T-helper 2 cell (primary cell): ENCODE measurements around the gene YKT6.
A peak's percentile ranks its signal among the peaks of the same experiment; 100 is the strongest.

Source experiments
- DNase-seq, 5 experiments: peaks; one replicate each; pipeline versions ENCODE4 v3.0.0 to v3.0.0-alpha.2; 2012 to 2022

Gene YKT6

DNA sequence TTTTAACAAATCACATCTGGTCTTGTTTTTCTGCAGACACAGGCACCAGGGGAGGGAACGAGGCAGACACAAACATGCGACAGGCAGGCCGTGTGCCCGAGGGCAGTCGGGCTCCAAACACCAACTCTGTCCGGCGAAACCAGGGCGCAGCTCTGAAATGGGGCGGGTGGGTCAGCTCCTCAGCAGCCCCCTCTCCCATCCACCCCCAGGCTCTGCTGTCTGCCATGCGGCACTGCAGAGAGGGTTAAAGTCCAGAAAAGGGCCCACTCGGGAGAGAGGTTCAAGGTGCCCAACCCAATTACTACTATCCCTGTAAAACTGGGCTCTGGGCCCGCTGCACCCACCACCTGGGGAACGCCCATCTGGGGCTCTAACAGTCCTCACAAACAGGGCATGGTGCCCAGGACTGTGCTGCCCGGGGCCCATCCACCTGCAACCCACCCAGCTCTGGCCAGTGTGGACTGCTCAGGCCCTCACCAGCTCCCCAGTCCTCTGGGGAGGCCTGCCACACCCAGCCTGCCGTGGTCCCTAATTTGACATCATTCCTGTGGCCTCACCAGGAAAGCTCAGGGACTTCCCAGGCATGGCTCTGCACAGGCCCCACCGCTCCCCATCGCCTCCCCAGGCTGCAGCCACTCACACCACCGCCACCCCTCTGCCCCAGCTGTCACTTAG is 18.7 kb downstream of the YKT6 start:
- DNase-seq, result no peak

DNA sequence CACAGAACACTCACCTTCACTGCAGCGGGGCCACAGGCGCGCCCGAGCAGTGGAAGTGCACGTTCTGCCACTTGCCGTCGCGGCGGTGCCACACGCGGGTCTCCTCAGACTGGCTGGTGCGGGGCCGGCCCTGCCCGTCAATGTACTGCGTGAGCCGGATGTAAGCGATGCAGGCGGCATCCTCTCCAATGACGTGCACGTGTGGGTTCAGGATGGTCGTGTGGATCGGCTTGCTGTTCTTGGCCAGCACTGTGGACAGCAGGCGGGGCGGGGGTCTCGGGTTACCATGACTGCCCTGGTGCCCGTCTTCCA is 19.2 kb downstream of the YKT6 start:
- peak in 1 of 5 experiments; percentile 3 for DNase-seq

DNA sequence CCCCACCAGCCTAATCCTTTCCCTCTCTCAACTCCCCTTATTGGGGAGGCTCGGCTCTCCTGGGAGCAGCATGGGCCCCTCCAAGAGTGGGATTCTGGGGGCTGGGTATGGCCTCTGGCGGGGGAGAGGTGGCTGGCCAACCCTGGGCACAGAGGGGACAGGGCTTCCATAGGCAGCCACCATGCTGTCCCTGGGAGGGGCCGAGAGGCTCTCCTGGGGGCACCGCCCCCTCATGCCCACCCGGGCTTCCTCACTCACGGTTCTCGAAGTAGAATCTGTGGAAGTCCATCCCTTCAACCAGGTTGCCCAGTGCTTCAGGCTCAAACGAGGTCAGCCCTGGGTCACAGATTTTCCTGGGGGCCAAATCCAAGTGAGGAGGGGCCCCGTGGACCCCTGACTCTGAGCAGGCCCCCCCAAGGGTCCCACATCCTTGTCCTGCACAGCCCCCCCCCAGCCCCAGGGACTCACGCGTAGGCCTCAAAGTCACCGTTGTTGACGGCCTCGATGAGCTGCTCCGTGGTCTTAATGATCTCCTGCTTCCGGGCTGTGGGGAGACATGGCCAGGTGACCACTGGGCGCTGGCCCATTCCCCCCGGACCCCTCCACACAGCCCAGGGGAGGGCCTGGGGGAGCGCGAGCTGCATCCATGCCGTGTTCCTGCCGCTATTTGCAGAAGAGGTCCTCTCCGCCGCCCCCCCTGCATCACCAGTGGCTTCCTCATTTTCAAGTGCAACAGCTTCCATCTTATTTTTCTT is 19.8 kb downstream of the YKT6 start:
- no peak for DNase-seq

DNA sequence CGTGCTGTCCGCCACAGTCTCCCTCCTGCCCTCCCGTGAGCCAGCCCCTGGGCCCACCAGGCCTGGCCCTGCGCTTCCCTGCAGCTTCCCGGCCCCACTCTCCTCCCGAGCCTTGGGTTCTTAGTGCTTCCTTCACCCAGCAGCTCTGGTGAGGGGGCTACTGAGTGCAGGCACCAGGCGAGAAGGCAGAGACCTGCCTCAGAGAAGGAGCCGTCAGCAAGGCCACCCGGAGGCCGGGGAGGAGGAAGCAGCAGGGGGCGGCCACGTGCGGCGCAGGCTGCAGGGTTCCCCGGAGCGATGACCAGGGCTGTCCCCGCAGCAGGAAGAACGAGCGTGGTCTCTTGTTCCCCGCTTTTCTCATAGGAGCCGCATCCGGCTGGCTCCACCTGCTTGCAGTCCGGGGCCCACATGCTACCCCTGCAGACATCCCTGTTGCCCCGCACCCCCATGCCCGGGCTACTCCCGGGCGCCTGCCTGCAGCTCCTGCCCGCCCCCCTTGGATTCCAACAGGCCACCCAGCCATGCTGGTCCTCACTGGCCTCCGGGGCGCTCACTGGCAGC is 20.5 kb downstream of the YKT6 start:
- DNase-seq, result no peak

DNA sequence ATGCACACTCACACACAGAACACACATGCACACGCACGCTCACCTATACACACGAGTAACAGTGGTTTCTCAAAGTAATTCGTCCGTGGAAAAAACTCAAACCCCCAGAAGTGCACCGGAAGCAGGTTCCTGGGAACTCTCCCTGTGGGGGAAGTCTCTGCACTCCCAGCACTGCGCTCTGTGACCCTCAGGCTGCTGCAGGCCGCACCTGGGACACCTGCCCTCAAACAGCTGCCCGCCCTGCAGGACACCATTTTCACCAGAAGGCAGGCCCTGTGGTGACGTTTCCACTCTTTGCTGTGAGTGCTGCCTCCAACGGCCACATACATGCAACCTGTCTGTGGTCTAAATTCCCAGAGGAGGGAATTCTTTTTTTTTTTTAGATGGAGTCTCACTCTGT is 21.3 kb downstream of the YKT6 start:
- no peak for DNase-seq

DNA sequence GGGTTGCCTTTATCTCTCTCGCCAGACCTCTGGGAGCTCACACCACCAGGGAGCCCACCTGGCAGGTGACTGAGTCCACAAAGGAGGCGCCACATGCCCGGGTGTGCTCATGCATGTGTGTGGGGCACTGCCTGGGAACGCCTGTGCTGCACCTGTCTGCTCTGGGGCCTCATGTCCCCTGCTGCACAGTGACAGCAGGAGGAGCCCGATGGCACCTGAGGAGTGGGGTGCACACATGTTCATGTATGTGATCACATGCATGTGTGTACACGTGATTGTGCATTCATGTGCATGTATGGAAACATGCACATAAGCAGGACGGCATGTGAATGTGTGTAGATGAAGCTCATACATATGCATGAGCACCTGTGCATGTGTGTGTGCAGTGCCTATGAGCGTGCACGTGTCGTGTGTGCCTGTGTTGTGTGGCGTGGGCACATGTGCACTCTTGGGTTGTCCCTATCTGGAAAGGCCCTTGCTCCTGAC is 22.0 kb downstream of the YKT6 start:
- DNase-seq, result no peak

DNA sequence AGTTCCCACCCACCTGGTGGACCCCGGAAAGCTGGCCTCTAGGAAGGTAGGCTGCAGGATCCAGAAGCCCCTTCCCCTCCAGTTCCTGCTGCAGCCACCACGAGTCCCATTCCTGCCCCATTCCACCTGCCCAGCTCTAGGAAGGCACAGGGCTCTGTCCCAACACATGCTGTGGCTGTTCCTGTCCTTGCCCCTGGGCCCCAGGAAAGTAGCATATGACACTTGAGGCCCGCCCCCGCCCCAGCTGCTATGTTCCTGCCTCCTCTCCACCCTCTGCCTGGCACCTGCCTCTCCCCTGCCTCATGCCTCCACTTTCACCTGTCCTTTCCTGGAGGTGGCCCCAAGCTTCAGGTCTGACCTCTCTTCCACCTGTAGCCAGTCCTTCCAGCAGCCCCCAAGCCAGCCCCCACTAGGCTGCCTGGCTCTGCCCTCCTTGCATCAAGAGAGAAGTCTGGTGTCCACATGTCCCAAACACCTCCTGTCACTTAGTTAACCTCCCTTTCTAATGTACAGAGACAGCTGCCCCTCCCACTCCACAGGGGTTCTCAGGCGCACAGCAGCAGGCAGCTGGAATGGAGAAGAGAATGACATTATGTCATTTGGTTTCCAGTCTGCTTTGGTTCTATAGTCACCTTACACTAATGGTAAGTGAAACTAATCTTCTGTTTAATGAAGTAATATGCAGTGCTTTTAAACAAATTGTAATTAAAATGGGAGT is 22.7 kb downstream of the YKT6 start:
- DNase-seq, result no peak

DNA sequence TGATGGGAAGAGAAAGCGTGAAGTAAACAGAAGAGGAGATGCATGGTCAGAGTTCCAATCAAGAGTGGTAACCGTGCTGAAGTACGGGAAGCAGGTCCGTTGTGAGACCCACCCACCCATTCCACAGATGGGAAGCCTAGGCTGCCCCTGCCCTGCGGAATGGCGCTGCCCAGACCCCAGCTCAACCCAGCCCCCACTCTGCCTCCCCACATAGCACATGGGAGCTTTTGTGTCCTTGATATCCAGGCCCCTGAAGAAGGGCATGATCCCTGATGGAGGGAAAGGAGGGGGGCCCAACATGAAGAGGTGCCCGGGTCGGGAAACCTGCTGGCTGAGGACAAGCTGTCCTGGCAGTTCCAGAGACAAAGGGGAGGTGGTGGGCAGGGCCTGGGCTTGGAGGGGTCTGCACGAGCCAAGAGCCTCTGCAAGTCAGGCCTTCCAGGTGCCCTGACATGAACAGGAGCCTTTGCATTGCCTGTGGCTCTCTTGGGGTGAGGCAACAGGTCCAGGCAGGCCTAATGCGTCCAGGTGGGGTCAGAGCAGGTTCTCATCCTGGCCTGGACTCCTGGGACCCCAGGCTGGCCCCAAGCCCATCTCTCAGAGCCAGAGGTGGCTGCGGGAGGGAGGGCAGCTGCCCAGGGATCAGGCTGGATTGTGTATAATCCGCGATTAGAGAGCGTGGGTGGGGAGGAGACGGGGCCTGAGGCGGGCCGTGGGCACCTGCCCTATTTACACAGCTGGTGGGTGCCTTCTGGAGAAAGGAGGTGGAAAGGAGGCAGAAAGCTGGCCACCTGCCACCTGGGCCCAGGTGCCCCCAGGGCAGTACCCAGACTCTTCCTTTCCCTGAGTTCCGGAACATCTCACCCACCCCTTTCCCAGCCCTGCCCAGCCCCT is 23.5 kb downstream of the YKT6 start:
- no peak for DNase-seq

DNA sequence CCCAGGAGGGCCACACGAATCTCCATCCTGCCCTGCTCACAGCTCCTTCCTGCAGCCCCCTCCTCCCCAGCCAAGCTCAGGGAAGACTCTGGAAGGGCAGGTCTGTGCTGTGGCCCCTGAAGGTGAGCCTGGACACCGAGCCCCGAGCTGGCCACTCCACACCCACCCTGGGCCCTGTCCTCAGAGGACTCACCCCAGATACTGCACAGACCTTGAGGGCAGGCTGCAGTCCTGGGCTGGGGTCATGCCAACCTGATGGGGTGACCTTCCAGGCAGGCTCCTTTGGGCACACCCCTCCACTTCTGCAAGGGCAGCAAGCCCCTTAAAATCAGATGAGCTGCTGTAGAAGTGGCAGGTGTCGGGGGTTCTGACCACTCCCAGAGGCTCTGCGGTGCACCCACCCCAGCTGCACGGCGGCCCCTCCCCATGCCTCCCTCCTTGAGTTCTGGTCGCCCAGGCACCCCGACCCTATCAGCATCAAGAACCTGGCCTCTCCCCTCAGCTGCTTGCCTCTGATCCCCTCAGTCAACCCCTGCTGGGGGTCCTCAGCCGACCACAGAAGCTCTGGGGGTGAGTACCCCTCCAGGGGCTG is 24.3 kb downstream of the YKT6 start:
- no peak for DNase-seq

DNA sequence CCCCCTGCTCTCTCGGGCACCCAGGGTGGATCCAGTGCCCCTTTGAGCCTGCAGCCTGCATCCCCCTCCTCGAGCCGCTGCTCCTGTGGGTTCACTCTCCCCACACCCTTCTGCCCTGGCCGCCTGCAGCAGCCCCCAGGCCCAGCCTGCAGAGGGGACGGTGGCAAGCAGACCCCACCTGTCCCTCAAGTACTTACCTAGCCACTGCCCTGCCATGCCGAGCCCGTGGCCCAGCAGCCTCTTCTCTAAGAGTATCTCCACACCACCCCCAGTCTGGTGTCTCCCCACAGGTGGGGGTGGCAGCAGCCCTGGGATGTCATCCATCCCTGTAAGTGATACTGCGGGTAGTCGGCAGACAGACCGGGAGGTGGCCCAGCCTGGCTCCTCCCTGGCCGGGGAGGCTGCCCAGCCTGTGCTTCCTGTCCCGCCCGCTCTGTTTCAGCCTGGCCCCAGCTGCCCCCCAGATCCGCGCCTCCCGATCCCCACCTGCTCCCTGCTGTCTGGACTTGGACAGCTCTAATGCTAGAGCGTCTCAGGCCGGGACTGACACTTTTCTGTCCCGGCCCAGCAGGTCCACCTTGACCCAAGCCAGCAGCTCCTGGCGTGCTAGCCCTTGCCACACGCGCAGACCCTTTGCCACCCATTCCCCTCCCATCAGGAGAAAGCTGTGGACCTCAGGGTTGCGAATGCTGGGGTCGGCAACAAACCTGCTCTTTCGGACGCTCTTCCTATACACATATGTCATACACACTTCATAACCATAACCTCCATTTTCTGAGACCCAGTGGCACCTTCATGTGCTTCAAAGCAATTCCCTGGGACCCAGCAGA is 25.0 kb downstream of the YKT6 start:
- DNase-seq, result peak in 1 of 5 experiments; percentile 2

DNA sequence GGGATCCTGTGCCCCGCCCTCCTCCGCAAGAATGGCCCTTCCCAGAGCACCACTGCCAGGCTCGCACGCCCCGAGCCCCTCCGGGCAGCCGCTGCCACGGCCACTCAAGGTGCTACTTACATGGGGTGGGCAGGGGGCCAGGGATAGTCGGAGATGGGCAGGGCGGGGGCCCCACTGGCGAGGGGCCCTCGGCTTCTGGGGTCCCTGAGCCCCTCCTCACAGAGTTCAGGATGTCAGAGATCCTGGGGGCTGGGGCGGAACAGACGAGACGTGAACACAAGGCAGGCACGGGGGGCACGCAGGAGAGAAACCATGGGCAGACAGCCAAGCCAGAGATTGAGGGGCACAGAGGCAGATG is 25.6 kb downstream of the YKT6 start:
- DNase-seq, result no peak

DNA sequence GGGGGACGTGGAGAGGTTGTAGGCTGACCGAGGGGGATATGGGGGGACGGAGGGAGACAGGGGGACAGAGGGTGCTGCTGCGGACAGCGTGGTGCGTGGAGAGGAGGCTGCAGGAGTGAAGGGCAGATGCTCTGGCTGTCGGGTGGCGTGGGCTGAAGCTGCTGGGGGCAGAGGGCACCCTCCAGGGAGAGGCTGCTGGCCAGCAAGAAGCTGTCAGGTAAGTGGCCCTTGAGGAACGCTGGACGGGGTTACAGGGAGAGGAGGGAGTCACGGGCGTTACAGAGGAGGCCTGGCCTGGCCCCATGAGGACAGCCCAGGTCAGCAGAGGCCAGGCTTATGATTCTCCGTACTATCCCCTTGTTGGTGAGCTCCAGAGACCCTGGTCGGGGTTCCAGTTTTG is 27.1 kb downstream of the YKT6 start:
- DNase-seq, result no peak

DNA sequence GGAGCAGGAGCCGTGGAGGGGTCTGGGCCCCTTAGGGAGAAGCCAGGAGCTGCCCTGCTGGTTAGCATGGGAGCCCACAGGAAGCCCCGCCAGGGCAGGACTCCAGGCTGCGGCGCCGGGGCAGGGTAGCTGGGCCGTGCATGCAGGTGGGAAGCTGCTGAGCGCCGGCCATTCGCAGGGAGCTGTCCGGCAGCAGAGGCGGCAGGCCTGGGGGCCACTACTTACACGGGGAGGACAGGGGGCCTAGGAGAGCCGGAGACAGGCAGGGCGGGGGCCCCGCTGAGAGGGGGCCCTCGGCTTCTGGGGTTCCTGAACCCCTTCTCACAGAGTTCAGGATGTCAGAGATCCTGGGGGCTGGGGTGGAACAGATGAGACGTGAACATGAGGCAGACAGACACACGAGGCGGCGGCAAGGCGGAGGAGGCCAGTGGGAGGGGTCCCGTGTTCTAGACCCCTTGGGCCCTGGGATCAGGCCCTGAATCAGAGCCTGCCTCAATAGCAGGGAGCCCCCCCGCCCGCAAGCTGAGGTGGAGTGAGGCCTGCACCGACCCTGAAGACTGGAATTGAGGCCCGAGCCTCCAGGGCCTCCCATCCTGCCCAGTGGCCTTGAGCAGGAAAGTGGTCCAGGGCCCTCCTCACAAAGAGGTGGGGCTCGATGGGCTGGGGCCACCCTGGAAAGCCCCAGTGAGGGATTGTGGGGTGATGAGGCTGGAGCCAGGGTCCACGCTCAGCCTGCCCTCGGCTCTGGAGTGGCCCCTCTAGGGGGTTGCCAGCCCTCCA is 28.0 kb downstream of the YKT6 start:
- DNase-seq, result no peak

DNA sequence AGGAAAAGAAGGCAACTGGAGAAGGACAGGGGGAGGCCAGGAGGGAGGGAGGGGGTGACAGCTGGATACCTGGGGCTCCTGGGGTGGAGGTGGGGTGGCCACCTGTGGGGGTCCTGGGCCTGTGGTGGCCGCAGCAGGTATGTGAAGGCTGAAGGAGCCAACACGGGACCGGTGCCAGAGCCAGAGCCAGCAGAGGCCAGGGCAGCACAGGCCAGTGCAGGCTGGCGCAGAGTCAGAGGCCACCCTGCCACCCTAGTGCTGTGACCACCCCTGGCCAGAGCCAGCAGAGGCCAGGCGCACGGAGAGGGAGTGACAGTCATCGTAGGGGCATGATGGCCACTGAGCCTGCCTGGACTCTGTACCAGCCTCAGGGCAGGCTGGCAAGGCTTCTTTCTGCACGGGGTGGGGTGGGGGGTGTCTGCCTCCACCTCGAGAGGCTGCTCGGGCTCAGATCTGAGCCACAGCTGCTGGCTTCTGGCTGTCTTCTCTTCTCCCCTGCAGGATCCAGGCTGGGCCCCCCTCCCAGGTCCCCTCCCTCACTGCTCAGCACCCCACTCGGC is 28.8 kb downstream of the YKT6 start:
- no peak for DNase-seq

DNA sequence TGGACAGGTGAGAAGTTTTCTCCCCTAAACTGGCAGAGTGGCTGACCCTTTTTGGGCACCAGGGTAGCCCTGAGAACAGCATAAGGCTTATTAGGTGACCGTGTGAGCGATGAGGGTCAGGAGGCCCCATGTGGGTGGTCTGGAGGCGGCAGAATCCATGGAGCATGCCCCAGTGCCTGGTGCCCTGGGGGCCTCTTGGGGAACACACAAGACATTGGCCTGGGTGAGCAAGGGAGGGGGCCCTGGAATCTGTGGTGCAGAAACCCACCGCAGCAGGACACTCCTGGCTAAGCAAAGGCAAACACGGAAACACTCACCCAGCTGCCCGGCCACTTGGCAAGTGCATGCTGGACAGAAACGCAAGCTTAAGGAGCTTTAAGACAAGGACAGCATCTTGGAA is 29.5 kb downstream of the YKT6 start:
- DNase-seq, result no peak

DNA sequence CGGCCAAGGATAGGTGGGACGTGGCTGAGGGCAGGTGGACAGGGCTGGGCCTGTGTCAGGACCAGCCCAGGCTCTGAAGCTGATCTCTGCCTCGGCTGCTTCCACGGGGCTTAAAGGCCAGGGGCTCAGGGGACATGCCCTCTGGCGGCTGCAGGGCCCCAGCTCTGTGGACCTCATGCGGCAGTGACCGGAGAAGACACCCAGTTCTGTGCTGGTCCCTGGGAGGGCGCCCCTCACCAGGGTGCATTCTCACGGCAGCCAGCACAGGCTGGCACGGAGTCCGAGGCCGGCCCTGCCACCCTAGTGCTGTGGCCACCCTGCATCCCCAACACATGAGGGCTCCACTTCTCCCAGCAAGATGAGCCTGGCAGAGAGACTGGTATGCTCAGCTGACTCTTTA is 30.3 kb downstream of the YKT6 start:
- DNase-seq, result no peak

DNA sequence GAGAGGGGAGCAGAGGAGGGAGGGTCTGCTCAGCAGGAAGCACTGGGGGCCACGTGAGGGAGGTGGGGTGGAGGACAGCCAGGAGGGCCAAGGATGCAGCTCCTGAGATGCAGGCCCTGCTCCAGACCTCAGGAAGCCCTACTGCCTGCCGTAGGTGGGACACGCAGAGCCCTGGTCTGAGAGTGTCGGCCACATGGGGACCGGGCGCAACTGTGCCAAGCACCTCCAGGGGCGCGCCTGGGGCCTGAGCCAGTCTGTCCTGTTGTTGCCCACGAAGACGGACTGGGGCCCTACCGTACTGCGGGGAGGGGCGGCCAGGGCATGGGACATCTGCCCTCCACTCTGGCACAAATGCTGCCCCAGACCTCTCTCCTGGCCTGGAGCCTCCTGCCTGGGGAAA is 31.6 kb downstream of the YKT6 start:
- no peak for DNase-seq

DNA sequence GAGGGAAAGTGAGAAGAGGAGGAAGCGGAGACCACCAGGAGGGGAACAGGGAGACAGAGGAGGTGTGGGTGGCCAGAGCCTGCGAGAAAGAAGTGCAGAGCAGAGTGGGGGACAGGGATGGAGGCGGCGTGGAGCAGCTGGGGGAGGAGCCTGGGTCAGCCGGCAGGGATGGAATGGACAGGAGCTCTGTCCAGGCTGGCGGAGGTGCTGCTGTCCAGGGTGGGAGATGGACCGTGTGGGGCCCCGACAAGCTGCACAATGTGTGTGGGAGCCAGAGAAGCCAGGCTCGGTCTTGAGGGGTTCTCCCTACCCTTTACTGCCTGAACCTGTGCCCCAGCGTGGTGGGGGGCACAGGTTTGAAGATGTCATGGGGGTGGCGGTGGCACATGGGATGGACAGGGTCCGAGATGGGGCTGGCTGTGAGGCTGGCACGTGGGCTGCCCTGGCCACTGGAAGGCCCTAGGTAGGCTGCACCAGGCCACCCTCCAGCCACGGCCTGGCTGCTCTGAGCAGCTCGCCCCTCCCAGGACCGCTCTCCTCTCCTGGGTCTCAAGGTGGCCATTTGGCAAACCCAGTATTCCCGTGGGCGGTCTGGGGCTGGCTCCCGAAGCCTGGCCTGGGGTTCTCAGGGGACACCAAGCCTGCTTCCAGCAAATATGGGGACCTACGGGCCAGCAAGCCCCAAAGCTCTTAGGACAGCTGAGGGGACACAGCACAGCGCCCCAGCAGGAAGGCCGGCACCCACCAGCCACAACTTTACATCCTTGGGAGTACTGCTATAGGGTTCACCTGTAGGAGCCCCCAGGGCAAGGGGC is 32.3 kb downstream of the YKT6 start:
- no peak for DNase-seq

DNA sequence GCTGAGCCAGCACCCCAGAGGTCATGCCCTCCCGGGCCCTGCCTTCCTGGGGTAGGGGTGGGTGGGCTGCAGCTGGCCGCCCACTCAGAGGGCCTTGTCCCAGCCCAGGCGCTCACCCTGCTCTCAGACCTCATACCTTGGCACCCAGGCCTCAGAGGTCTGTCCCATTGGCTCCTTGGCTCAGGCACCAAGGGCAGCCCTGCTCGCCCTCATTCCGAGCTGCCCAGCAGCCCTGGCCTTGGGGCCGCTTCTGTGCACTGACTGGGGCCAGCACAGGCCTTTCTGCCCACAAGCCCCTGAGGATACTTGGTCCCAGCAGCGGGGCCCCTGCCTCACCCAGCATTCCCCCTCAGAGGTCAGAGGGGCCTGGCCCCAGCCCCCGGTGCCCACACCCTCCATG is 34.3 kb downstream of the YKT6 start:
- no peak for DNase-seq
